Mucosa of descending colon (tissue), 3 donors: ENCODE results near the gene PITPNC1. TPM values are rescaled to one million over a fixed set of nuclear protein-coding genes. Genes with fewer than 3 reads are reported as not detected.
"Not testable (repeated sequence)": the region's sequence is repeated elsewhere in the genome, so short reads cannot be mapped to it uniquely, and the experiment has no call there.

ENCODE experiments used
- ATAC-seq: fragments of 200-7000 bp; cut with Tn5 transposase; one replicate; pipeline ENCODE4 v1.9.1; 2020; ENCODE audit warnings: mild to moderate bottlenecking, moderate library complexity
- DNase-seq, 3 donors: peaks; one replicate each; pipeline ENCODE4 v3.0.0-alpha.2; 2020
- H3K36me3 ChIP-seq: fragments of 200-600 bp; one replicate; pipeline ENCODE4 v1.8.0; 2021; ENCODE audit warnings: low read depth, mild to moderate bottlenecking
- H3K4me1 ChIP-seq: fragments of 200-600 bp; one replicate; pipeline ENCODE4 v1.8.0; 2021; ENCODE audit warnings: low read depth, mild to moderate bottlenecking
- H3K4me3 ChIP-seq: fragments of 200-600 bp; one replicate; pipeline ENCODE4 v1.8.0; 2021; ENCODE audit warnings: mild to moderate bottlenecking
- H3K9me3 ChIP-seq: fragments of 200-600 bp; one replicate; pipeline ENCODE4 v1.8.0; 2021; ENCODE audit warnings: mild to moderate bottlenecking
- intact Hi-C, 2 donors: fragments of 100-400 bp; cut with DNase I in 1 of 2; cut with micrococcal nuclease in 1 of 2; formaldehyde crosslinking; loops; one replicate each; pipeline versions ENCODE4 v1.11.0 to v1.11.1; 2022; cut with DNase I, micrococcal nuclease
- total RNA-seq, 3 donors: library from RNA; stranded (reverse); fragmentation: NEBNext Ultra II Directional in 2 of 3; extraction: Animal tissue kit (Norgen Biotek cat#: 25700) in 2 of 3; gene quantifications; one replicate each; pipeline versions ENCODE4 v1.2.1 to v1.2.4, GENCODE V29; 2021 to 2023
- TF ChIP-seq, protein P1 (sequence below): fragments of 200-600 bp; IDR thresholded peaks from one replicate; pipeline ENCODE4 v1.8.0; 2022; ENCODE audit warnings: antibody characterized with exemption, mild to moderate bottlenecking
- donor health status: DM: no; HTN: no; CAD: no; lungs with moderate emphysema.
- donor health status: DM: no; HTN: no; CAD: no.
- donor health status: DM: no; HTN: yes; CAD: no.

The PITPNC1 gene
- total RNA-seq, 3 donors from 2014 or later, result 10.7 to 11.4 (median 10.9) TPM

DNA sequence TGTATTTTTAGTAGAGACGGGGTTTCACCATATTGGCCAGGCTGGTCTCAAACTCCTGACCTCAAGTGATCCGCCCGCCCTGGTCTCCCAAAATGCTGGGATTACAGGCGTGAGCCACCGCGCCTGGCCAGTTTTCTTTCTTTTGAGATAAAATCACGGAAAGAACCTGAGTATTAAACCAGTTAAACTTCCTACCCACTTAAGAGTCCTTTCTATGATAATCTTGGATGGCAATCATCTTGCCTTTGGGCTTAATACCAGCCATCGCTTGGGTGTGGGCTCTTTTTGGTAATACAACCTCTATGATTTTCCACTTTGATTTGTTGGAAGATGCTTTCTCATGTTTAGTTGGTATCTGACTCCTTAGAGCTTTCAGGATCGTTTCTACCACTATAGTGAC is 24.0 kb downstream of the PITPNC1 start:
- intact Hi-C loops, result no loop called here

DNA sequence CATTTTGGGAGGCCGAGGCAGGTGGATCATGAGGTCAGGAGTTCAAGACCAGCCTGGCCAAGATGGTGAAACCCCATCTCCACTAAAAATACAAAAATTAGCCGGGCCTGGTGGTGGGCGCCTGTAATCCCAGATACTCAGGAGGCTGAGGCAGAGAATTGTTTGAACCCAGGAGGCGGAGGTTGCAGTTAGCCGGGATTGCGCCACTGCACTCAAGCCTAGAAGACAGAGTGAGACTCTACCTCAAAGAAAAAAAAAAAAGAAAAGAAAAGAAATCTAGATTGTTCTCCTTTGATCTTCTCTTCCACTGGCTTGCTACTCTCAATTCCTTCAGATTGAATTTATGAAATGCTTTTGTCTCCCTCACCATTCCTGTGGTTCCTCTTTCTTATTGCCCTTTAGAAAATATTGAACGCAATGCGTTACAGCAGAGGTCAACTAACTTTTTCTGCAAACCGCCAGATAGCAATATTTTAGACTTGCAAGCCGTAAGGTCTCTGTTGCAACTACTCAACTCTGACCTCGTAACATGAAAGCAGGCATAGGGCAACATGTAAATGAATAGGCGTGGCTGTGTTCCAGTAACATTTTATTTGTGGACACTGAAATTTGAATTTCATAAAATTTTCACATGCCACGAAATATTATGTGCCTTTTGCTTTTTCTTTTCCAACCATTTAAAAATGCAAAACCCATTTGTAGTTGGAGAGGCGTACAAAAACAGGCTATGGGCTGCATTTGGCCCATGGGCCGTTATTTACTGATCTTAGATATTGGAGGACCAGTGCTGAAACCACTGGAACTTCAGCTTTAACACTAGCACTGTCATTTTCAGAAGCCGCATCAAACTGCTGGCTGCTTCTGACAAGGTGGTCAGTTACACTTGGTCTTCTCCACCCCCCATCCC is 24.8 kb downstream of the PITPNC1 start:
- H3K9me3 ChIP-seq, result no peaks in the 10 kb centered on the region
- TF ChIP-seq, protein P1, sequence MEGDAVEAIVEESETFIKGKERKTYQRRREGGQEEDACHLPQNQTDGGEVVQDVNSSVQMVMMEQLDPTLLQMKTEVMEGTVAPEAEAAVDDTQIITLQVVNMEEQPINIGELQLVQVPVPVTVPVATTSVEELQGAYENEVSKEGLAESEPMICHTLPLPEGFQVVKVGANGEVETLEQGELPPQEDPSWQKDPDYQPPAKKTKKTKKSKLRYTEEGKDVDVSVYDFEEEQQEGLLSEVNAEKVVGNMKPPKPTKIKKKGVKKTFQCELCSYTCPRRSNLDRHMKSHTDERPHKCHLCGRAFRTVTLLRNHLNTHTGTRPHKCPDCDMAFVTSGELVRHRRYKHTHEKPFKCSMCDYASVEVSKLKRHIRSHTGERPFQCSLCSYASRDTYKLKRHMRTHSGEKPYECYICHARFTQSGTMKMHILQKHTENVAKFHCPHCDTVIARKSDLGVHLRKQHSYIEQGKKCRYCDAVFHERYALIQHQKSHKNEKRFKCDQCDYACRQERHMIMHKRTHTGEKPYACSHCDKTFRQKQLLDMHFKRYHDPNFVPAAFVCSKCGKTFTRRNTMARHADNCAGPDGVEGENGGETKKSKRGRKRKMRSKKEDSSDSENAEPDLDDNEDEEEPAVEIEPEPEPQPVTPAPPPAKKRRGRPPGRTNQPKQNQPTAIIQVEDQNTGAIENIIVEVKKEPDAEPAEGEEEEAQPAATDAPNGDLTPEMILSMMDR, result no peak
- no peak for DNase-seq
- intact Hi-C loops, result no loop called here
- no peaks in the 10 kb centered on the region for H3K36me3 ChIP-seq
- H3K4me1 ChIP-seq, result peaks cover 6% of the 10 kb centered on the region
- peak; percentile 54 for ATAC-seq
- no peak overlapping the region for H3K4me3 ChIP-seq

More for the DNA sequence above, 24.0 kb downstream of the PITPNC1 start:
- no peak overlapping the region for H3K4me3 ChIP-seq
- DNase-seq, result no peak
- TF ChIP-seq, protein P1, result no peak
- no peak for ATAC-seq
- no peaks in the 10 kb centered on the region for H3K9me3 ChIP-seq
- no peaks in the 10 kb centered on the region for H3K36me3 ChIP-seq
- peaks cover 6% of the 10 kb centered on the region for H3K4me1 ChIP-seq

DNA sequence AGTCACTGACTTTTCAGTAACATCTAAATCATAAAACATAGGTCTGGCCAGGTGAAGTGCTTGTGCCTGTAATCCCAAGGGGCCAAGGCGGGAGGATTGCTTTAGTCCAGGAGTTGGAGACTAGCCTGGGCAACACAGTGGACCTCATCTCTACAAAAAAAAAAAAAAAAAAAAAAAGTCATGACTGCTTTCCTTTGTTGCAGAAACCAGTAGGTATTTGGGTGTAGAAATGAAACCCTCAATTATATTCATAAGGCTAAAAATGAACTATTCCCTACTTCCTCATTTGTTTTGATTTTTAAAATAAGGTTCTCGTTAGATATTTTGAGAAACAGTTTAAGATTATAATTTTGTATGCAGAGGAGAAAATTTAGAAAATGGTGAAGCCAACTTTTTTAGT is 26.0 kb downstream of the PITPNC1 start:
- DNase-seq, result no peak
- Histone ChIP-seq H3K4me1 (peaks cover 7% of the 10 kb centered on the region), H3K9me3 (no peaks in the 10 kb centered on the region), H3K36me3 (no peaks in the 10 kb centered on the region), H3K4me3 (no peak overlapping the region)
- TF ChIP-seq, protein P1, result no peak
- ATAC-seq, result no peak
- intact Hi-C loops, result no loop called here

DNA sequence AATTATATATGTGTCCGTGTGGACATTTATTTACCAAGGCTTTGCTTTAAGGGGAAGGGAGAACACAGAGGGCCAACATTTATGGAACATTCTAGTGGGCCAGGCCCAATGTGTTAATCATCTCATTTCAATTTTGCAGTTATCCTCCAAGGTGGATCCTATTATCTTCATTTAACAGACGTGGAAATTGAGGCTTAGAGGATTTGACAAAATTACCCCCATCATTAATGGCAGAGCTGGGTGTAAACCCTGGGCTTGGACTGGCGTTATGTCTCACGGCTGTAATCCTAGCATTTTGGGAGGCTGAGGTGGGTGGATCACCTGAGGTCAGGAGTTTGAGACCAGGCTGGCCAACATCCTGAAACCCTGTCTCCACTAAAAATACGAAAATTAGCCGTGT is 26.4 kb downstream of the PITPNC1 start:
- TF ChIP-seq, protein P1, result no peak
- H3K36me3 ChIP-seq, result no peaks in the 10 kb centered on the region
- no peaks in the 10 kb centered on the region for H3K9me3 ChIP-seq
- no peak overlapping the region for H3K4me3 ChIP-seq
- DNase-seq (no peak), ATAC-seq (no peak)
- intact Hi-C loops, result no loop called here
- peaks cover 7% of the 10 kb centered on the region for H3K4me1 ChIP-seq

DNA sequence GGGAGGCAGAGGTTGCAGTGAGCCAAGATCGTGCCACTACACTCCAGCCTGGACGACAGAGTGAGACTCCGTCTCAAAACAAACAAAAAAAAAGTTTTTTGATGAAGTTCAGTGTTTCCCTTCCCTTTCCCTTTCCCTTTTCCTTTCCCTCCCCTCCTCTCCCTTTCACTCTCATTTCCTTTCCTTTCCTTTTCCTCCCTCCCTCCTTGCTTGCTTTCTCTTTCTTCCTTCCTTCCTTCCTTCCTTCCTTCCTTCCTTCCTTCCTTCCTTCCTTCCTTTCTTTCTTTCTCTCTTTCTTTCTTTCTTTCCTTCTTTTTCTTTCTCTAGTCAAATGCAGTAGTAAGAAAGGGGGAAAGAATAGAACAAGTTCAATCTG is 31.4 kb downstream of the PITPNC1 start:
- H3K4me3 ChIP-seq, H3K9me3 ChIP-seq, ATAC-seq, H3K4me1 ChIP-seq, DNase-seq, H3K36me3 ChIP-seq, intact Hi-C loops: not testable (repeated sequence)

DNA sequence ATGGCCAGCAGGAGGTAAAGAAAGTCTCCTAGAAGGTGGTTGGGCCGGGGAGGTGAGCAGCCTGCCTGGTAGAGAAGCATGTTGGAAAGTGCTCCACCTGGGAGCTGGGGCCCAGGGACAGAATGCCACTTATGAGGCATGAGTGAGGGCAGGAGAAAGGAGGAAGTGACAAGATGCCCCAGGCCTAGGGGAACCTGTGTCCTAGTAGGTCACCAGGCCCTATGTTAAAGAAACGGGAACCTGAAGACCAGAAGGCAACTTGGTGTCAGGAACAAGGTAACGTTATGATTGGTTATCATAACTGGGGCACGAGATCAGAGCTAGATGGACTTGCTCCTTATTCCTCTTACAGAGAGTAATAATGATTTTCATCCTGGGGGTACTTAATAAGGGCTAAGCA is 34.3 kb downstream of the PITPNC1 start:
- DNase-seq (no peak), ATAC-seq (peak; percentile 34)
- intact Hi-C loops, result no loop called here
- no peak overlapping the region for H3K4me3 ChIP-seq
- TF ChIP-seq, protein P1, result no peak
- H3K4me1 ChIP-seq, result peaks cover 9% of the 10 kb centered on the region
- no peaks in the 10 kb centered on the region for H3K36me3 ChIP-seq
- no peaks in the 10 kb centered on the region for H3K9me3 ChIP-seq
